ENCODE data around the gene TECTB. TPM values are rescaled to one million over a fixed set of nuclear protein-coding genes. Genes with fewer than 3 reads are reported as not detected.

TECTB gene
- total RNA-seq, 1 donor from 2014 or later: not detected

GRCh38 chr10:112307358-112308124 lies 24.3 kb downstream of the TECTB start:
- intact Hi-C loops (cut with micrococcal nuclease): loop anchor here (2.0 kb wide), 1 partner anchor 125 kb away; the partner anchor contains the start of gene GPAM

- intact Hi-C loops (cut with micrococcal nuclease): loop anchor here (2.0 kb wide), 1 partner anchor 125 kb away; the partner anchor contains the start of gene GPAM
Observed at GRCh38 chr10:112308125-112308502, 24.9 kb downstream of the TECTB start.

GRCh38 chr10:112311481-112311880 lies 28.3 kb downstream of the TECTB start:
- intact Hi-C loops (cut with micrococcal nuclease): no loop called here

GRCh38 chr10:112313234-112313633 lies 30.0 kb downstream of the TECTB start:
- intact Hi-C loops (cut with micrococcal nuclease): no loop called here

- intact Hi-C loops (cut with micrococcal nuclease): loop anchor here (1.0 to 2.0 kb wide), 3 partner anchors 159 to 557 kb away; no protein-coding TSS in a partner anchor
Observed at GRCh38 chr10:112313911-112314310, 30.7 kb downstream of the TECTB start.

GRCh38 chr10:112314822-112315474 lies 31.7 kb downstream of the TECTB start:
- intact Hi-C loops (cut with micrococcal nuclease): loop anchor here (1.0 to 2.0 kb wide), 5 partner anchors 120 to 558 kb away; no protein-coding TSS in a partner anchor

GRCh38 chr10:112327678-112328077 lies 44.5 kb downstream of the TECTB start:
- intact Hi-C loops (cut with micrococcal nuclease): no loop called here

- intact Hi-C loops (cut with micrococcal nuclease): no loop called here
Observed at GRCh38 chr10:112330162-112330561, 47.0 kb downstream of the TECTB start.

GRCh38 chr10:112330607-112331160 lies 47.5 kb downstream of the TECTB start:
- intact Hi-C loops (cut with micrococcal nuclease): no loop called here

- intact Hi-C loops (cut with micrococcal nuclease): no loop called here
Observed at GRCh38 chr10:112332022-112332421, 48.8 kb downstream of the TECTB start.

- intact Hi-C loops (cut with micrococcal nuclease): no loop called here
Observed at GRCh38 chr10:112332509-112333228, 49.5 kb downstream of the TECTB start.

GRCh38 chr10:112333452-112333851 lies 50.3 kb downstream of the TECTB start:
- intact Hi-C loops (cut with micrococcal nuclease): no loop called here

GRCh38 chr10:112335111-112335867 lies 52.1 kb downstream of the TECTB start:
- intact Hi-C loops (cut with micrococcal nuclease): no loop called here

- intact Hi-C loops (cut with micrococcal nuclease): no loop called here
Observed at GRCh38 chr10:112335868-112336265, 52.7 kb downstream of the TECTB start.

GRCh38 chr10:112336556-112337201 lies 53.5 kb downstream of the TECTB start:
- intact Hi-C loops (cut with micrococcal nuclease): no loop called here

- intact Hi-C loops (cut with micrococcal nuclease): no loop called here
Observed at GRCh38 chr10:112338957-112339356, 55.8 kb downstream of the TECTB start.

- intact Hi-C loops (cut with micrococcal nuclease): no loop called here
Observed at GRCh38 chr10:112340601-112341000, 57.4 kb downstream of the TECTB start.

GRCh38 chr10:112343056-112343806 lies 60.0 kb downstream of the TECTB start:
- intact Hi-C loops (cut with micrococcal nuclease): no loop called here

- intact Hi-C loops (cut with micrococcal nuclease): no loop called here
Observed at GRCh38 chr10:112344261-112344660, 61.1 kb downstream of the TECTB start.

GRCh38 chr10:112345202-112345601 lies 62.0 kb downstream of the TECTB start:
- intact Hi-C loops (cut with micrococcal nuclease): no loop called here
